GM21390 (cell line): ENCODE data around the gene SRGAP3.

Source experiments
- ATAC-seq: cut with Tn5 transposase; IDR thresholded peaks from one replicate; pipeline ENCODE4 v1.9.1; 2021; ENCODE audit not compliant: unreplicated experiment

SRGAP3 gene

GRCh38 chr3:8978551-8978950 is 270.9 kb downstream of the SRGAP3 start:
- no peak for ATAC-seq

- ATAC-seq = no peak
These were observed 272.8 kb downstream of the SRGAP3 start for GRCh38 chr3:8976540-8977182.

- ATAC-seq = no peak
These were observed 274.1 kb downstream of the SRGAP3 start for GRCh38 chr3:8975081-8976020.

- no peak for ATAC-seq
These were observed 275.0 kb downstream of the SRGAP3 start for GRCh38 chr3:8974458-8974857.

GRCh38 chr3:8972639-8973038 is 276.8 kb downstream of the SRGAP3 start:
- no peak for ATAC-seq

- ATAC-seq = peak; percentile 65
These were observed 278.4 kb downstream of the SRGAP3 start for GRCh38 chr3:8970971-8971589.

- no peak for ATAC-seq
These were observed 280.2 kb downstream of the SRGAP3 start for GRCh38 chr3:8969241-8969640.

- no peak for ATAC-seq
These were observed 281.0 kb downstream of the SRGAP3 start for GRCh38 chr3:8968375-8968882.

- no peak for ATAC-seq
These were observed 281.9 kb downstream of the SRGAP3 start for GRCh38 chr3:8967553-8967952.

GRCh38 chr3:8966820-8967348 is 282.6 kb downstream of the SRGAP3 start:
- ATAC-seq = no peak

- ATAC-seq = no peak
These were observed 283.2 kb downstream of the SRGAP3 start for GRCh38 chr3:8966150-8966819.

- ATAC-seq = no peak
These were observed 284.7 kb downstream of the SRGAP3 start for GRCh38 chr3:8964436-8965370.

- ATAC-seq = peak; percentile 93
These were observed 286.2 kb downstream of the SRGAP3 start, which contains the start of gene RAD18 for GRCh38 chr3:8963137-8963853. Gene RAD18 (minus strand): TSS chr3:8963472. CDS start chr3:8963385, 87 bp downstream.

GRCh38 chr3:8962226-8962861 is 287.1 kb downstream of the SRGAP3 start:
- ATAC-seq = no peak

- no peak for ATAC-seq
These were observed 289.8 kb downstream of the SRGAP3 start for GRCh38 chr3:8959668-8960067.

- peak; percentile 95 for ATAC-seq
These were observed 294.3 kb downstream of the SRGAP3 start for GRCh38 chr3:8954938-8955763.

- no peak for ATAC-seq
These were observed 296.1 kb downstream of the SRGAP3 start for GRCh38 chr3:8953313-8953712.

- ATAC-seq = no peak
These were observed 297.3 kb downstream of the SRGAP3 start for GRCh38 chr3:8952130-8952529.
